Hepatic stellate cell (primary cell): Measurements from ENCODE around the gene FARS2.
"Not testable (repeated sequence)": the region's sequence is repeated elsewhere in the genome, so short reads cannot be mapped to it uniquely, and the experiment has no call there.

Experiments used
- DNase-seq: peaks from one replicate; pipeline ENCODE4 v3.0.0; 2011; ENCODE audit warnings: low spot score

The FARS2 gene

DNA sequence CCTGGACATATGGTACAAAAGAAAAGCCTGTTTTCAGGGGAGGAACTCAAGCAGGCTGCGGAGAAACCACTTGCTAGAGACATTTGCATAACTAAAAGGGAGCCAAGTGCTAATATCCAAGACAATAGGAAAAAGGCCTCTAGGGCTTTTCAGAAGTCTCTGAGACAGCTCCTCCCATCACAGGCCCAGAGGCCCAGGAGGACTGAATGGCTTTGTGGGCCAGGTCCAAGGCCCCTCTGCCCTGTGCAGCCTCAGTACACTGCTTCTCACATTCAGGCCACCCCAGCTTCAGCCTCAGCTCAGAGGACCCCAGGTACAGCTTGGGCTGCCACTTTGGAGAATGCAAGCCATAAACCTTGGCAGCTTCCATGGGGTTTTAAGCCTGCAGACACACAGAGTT, 545.1 kb downstream of the FARS2 start:
- not testable (repeated sequence) for DNase-seq

GRCh38 chr6:5809450-5809849, 548.1 kb downstream of the FARS2 start:
- DNase-seq = no peak

- no peak for DNase-seq
Observed at GRCh38 chr6:5811997-5812396, 550.7 kb downstream of the FARS2 start.

DNA sequence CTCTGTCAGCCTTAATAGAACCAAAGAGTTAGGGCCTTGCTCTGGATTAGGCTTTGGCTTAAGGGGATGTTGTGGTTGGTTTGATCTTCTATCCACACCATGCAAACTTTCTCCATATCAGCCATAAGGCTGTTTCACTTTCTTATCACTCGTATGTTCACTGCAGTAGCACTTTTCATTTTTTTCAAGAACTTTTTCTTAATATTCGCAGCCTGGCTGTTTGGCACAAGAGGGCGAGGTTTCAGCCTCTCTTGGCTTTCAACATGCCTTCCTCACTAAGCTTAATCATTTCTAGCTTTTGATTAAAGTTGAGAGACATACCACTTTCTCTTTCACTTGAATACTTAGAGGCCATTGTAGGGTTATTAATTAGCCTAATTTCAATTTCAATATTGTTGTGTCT, 552.3 kb downstream of the FARS2 start:
- DNase-seq = no peak

DNA sequence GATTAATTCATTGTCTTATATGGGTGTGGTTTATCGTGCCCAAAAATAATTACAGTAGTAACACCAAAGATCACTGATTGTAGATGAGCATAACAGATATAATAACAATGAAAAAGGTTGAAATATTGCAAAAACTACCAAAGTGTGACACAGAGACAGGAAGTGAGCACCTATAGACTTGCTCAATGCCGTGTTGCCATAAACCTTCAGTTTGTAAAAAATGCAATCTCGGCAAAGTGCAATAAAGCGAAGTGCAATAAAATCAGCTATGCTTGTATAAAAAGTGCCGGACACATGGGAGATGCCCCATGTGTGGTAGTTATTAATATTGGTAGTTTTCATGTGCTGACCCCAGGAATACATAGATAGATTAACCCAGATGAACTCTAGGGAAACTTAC, 552.8 kb downstream of the FARS2 start:
- no peak for DNase-seq

- DNase-seq = no peak
Observed at GRCh38 chr6:5814901-5815300, 553.6 kb downstream of the FARS2 start.

- DNase-seq = no peak
Observed at GRCh38 chr6:5817869-5818268, 556.6 kb downstream of the FARS2 start.

DNA sequence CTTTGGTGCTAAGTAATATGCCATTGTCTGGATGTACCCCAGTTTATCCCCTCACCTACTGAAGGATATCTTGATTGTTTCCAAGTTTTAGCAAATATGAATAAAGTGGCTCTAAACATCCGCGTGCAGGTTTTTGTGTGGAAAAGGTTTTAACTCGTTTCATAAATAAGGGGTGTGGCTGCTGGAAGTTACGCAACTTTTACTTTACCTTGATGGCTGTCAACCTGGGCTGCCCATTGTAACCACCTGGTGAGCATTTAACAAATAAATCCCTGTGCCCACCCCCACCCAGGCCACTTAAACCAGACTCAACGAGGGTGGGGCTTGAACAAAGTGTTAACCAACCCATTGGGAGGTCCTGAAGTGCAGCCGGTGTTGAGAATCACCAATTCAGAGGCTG, 557.6 kb downstream of the FARS2 start:
- DNase-seq = no peak
